ENCODE results near the gene RALGAPA1. TPM values are rescaled to one million over a fixed set of nuclear protein-coding genes. Genes with fewer than 3 reads are reported as not detected.

RALGAPA1 gene
- total and polyA plus RNA-seq, 5 experiments from 2014 or later: 15.3 to 74.2 (median 25.9) TPM

DNA sequence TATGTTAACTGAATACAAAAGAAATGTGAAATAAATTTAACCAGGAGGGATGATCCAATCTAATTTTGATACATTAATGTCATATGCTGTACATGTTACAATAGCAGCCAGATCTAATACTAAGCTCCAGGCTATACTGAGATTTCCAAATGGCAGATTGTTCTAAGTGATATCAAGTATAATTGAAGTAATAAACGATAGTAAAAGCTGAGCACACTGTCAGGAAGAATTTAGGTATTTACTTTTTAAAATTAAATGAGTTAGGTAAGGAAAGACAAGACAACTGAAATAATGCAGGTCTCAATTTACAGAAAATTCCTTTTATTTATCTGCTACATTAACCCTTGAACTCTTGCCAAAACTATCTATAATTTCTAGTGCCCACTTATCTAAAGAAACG is 235.2 kb downstream of the RALGAPA1 start:
- H3K4me3 Mint-ChIP-seq: no peak overlapping the region
- ATAC-seq (no peak), DNase-seq (no peak)
- no peak overlapping the region for H3K27ac Mint-ChIP-seq
- H3K27me3 Mint-ChIP-seq: no peaks in the 10 kb centered on the region
- POLR2A ChIA-PET: no interaction called here
- H3K9me3 Mint-ChIP-seq: no peaks in the 10 kb centered on the region
- peaks cover 4 to 54% (median 28%) of the 10 kb centered on the region in 3 donors for H3K36me3 Mint-ChIP-seq
- peaks cover 0 to 2% (median under 1%) of the 10 kb centered on the region in 4 donors for H3K4me1 Mint-ChIP-seq

DNA sequence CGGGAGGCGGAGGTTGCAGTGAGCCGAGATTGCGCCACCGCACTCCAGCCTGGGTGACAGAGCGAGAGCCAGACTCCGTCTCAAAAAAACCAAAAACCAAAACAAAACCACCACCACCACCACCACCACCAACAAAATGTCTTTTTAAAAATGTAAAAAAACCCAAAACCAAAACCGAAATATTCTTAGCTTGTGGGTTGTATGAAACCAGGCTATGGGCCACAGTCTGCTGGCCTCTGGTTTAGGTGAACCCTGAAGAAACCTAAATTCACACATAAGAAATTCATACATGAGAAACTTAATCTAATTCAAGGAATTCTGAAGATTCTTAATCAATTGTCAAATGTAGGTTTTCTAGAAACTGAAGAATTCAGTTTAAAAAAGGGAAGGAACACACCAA is 237.5 kb downstream of the RALGAPA1 start:
- ATAC-seq (no peak), DNase-seq (no peak)
- no peaks in the 10 kb centered on the region for H3K27me3 Mint-ChIP-seq
- H3K9me3 Mint-ChIP-seq: no peaks in the 10 kb centered on the region
- peaks cover 0 to 2% (median 0%) of the 10 kb centered on the region in 4 donors for H3K4me1 Mint-ChIP-seq
- no peak overlapping the region for H3K4me3 Mint-ChIP-seq
- no peak overlapping the region for H3K27ac Mint-ChIP-seq
- H3K36me3 Mint-ChIP-seq: peaks cover 8 to 62% (median 35%) of the 10 kb centered on the region in 3 donors
- POLR2A ChIA-PET: no interaction called here

DNA sequence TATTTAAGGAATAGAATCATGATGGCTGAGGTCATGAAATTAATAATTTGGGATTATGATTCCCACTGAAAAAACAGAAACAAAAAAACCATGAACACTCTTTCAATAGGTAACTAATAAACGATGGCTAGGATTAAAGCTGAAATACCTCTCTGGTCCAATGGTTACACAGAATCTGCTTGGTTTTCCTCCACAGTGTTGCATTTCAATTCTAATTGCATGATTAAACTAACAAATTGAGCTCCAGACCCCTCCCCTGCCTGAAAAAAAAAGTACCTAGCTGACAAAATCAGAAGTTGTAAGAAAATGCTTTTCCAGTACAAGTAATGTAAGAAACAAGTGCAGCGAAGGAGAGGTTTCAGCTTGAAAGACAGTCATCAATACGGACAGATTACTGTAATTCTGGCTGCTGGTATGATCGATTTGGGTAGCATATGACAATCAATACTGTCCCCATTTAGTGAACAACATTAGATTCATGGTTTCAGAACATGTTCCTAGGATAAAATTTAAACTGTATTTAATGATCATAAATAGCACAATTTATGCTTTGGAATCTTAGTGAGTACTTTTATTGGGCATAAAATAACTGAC is 243.1 kb downstream of the RALGAPA1 start:
- POLR2A ChIA-PET: no interaction called here
- H3K9me3 Mint-ChIP-seq: no peaks in the 10 kb centered on the region
- DNase-seq: no peak

DNA sequence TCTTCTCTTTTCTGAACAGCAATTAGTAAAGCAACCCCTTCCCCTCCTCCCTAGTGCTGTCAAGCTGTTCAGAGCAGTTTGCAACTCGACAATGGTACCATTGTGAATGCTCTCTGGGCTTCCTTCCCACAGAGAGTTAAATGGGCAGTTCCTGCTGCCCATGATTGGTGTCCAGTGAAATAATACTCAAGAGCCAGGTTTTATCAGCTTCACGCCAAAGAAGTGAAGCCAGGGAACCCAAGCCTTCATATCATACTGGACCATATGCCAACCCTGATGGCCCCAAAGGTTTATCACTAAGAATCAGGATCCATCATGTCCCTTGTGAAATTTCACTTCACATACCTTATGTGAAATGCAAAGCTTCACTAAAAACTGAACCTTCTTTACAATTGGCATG is 250.4 kb downstream of the RALGAPA1 start:
- no peaks in the 10 kb centered on the region for H3K27me3 Mint-ChIP-seq
- no peak for ATAC-seq
- DNase-seq: no peak
- no peak overlapping the region for H3K4me3 Mint-ChIP-seq
- POLR2A ChIA-PET: no interaction called here
- H3K9me3 Mint-ChIP-seq: no peaks in the 10 kb centered on the region
- no peak overlapping the region for H3K27ac Mint-ChIP-seq
- H3K4me1 Mint-ChIP-seq: no peaks in the 10 kb centered on the region
- H3K36me3 Mint-ChIP-seq: peaks cover 0 to 38% (median 18%) of the 10 kb centered on the region in 3 donors

More for the DNA sequence above, 243.1 kb downstream of the RALGAPA1 start:
- Mint-ChIP-seq H3K4me3 (no peak overlapping the region), H3K27ac (no peak overlapping the region), H3K4me1 (peaks cover 0 to 2% (median 0%) of the 10 kb centered on the region in 4 donors), H3K27me3 (no peaks in the 10 kb centered on the region), H3K36me3 (peaks cover 8 to 57% (median 33%) of the 10 kb centered on the region in 3 donors)
- ATAC-seq: no peak

DNA sequence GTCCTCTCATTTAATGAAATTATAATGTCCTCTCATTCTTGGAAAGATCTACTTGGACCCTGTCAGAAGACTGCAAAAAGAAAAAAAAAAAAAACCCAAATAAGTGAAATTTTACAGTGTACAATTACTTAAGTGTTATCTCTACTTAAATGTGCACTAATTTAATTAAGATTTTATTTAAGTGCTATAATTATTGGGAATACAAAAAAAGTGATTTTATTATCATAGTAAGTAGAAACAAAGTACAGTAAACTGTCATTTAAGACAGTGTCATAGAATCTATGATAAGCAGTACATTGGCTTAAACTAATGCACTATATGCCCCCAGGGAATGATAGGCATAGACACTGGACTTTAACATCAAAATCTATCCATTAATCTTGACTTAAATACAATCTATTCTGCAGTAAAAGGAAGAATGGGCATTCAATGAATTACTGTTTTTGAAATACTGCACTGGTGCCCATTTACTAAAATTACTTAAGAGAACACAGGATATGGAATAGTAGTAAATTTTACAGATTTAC is 251.8 kb downstream of the RALGAPA1 start:
- ATAC-seq (no peak), DNase-seq (no peak)
- Mint-ChIP-seq H3K27ac (no peak overlapping the region), H3K27me3 (no peaks in the 10 kb centered on the region), H3K36me3 (peaks cover 0 to 30% (median 11%) of the 10 kb centered on the region in 3 donors), H3K4me1 (no peaks in the 10 kb centered on the region), H3K9me3 (no peaks in the 10 kb centered on the region), H3K4me3 (no peak overlapping the region)
- POLR2A ChIA-PET: no interaction called here

DNA sequence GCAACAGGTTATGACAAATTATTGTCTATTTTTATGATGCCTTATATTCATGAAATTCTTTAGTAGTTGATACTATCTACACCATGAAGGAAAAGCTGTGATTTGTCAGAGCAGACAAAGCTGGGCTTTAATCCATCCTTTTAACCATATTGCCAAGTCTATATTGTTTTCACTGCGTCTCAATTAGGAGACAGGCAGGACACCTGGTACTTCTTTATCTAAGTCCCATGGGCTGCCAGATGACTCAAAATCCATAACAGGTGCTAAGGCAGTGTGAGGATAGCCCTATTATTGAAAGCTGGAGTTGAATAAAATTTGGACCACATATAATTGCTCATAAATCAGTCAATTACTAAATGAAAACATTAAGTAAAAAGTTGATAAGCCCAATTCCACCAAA is 252.5 kb downstream of the RALGAPA1 start:
- DNase-seq (no peak), ATAC-seq (no peak)
- peaks cover 0 to 26% (median 11%) of the 10 kb centered on the region in 3 donors for H3K36me3 Mint-ChIP-seq
- H3K27ac Mint-ChIP-seq: no peak overlapping the region
- no peaks in the 10 kb centered on the region for H3K9me3 Mint-ChIP-seq
- POLR2A ChIA-PET: no interaction called here
- H3K27me3 Mint-ChIP-seq: no peaks in the 10 kb centered on the region
- no peaks in the 10 kb centered on the region for H3K4me1 Mint-ChIP-seq
- H3K4me3 Mint-ChIP-seq: no peak overlapping the region

DNA sequence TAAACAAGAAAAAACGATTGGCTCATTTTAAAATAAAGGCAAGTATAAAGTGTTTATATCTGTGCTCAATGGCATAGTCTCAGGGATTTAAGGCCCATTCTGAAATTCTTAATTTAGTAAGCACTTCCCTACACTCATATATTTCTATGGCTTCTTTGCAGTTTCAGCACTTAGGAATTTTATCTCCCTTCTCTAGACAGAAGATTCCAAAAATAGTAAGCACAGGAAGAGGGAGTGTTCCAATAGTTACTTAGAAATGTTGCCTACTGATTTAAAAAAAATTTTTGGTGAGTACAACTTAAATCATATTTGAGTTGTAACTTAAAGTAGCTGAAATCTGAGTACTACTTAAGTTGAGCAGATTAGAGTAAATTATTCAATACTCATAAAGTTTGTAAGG is 255.3 kb downstream of the RALGAPA1 start:
- POLR2A ChIA-PET: interaction anchor here (0.6 kb wide), 1 partner anchor 1035 kb away, joined by 4 read pairs; no protein-coding TSS in a partner anchor
- Mint-ChIP-seq H3K36me3 (peaks cover 0 to 18% (median 17%) of the 10 kb centered on the region in 3 donors), H3K4me3 (no peak overlapping the region), H3K4me1 (no peaks in the 10 kb centered on the region), H3K27me3 (no peaks in the 10 kb centered on the region), H3K9me3 (no peaks in the 10 kb centered on the region), H3K27ac (no peak overlapping the region)
- no peak for ATAC-seq
- no peak for DNase-seq

DNA sequence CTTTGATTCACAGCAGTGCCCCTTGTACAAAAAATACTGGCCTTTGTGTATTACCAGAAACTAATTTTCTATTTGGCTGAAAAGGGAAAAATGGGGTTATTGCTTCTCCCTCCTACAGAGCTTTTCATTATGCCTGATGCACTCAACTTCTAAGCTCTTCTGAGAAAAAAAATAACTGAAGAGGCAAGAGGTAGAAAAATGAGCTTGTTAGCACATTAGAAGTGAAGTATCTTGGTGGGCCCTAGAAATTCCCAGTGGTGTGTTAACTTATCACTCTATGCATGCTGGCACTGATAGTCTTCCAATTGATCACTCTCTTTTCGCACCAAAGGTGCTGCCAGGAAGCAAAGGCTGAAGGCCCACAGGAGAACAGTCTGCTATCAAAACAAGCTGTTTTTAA is 258.0 kb downstream of the RALGAPA1 start:
- H3K36me3 Mint-ChIP-seq: peaks cover 5 to 23% (median 20%) of the 10 kb centered on the region in 3 donors
- no peaks in the 10 kb centered on the region for H3K9me3 Mint-ChIP-seq
- peaks cover 0 to 2% (median 0%) of the 10 kb centered on the region in 4 donors for H3K4me1 Mint-ChIP-seq
- no peak overlapping the region for H3K27ac Mint-ChIP-seq
- no peaks in the 10 kb centered on the region for H3K27me3 Mint-ChIP-seq
- POLR2A ChIA-PET: no interaction called here
- H3K4me3 Mint-ChIP-seq: no peak overlapping the region
- ATAC-seq (no peak), DNase-seq (no peak)

DNA sequence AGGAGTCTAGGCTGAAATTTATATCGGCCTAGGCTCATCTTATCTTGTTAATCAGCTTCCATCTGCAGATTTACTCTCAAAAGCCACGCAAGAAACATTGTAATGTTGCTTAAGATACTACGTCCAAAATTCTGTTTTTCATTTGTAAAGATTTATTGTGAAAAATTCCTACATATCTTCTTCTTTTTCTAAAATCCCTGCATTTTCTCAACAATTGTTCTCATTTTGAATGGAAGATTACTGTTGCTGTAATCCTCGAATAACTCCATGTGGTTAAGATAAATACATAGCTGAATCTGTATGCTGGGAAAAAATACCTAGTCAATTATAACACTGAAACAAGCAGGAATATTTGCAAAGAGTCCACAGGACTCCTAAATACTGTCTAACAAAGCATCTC is 259.5 kb downstream of the RALGAPA1 start:
- Mint-ChIP-seq H3K9me3 (no peaks in the 10 kb centered on the region), H3K27ac (no peak overlapping the region), H3K27me3 (no peaks in the 10 kb centered on the region), H3K36me3 (peaks cover 5 to 21% (median 19%) of the 10 kb centered on the region in 3 donors), H3K4me3 (no peak overlapping the region), H3K4me1 (peaks cover 0 to 2% (median 0%) of the 10 kb centered on the region in 4 donors)
- ATAC-seq (no peak), DNase-seq (no peak)
- POLR2A ChIA-PET: no interaction called here

DNA sequence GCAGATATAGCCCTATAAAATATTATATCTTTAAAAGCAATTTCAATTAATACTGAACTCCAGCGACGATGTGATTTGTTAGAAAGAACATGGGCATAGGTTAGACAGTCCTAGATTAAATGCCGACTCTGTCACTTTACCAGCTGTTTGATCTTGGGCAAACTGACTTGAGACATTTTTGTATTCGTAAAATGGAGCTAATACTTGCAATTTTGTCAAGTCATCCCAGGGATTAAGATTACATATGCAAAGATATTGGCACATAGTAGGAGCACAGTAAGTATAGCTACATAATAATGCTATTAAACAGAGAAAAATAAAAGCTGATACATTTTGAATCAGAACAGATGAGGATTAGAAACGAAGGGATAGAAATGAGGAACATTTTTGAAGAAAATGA is 266.1 kb downstream of the RALGAPA1 start:
- Mint-ChIP-seq H3K27me3 (peaks cover 0 to 3% (median 0%) of the 10 kb centered on the region in 5 donors), H3K4me3 (no peak overlapping the region)

DNA sequence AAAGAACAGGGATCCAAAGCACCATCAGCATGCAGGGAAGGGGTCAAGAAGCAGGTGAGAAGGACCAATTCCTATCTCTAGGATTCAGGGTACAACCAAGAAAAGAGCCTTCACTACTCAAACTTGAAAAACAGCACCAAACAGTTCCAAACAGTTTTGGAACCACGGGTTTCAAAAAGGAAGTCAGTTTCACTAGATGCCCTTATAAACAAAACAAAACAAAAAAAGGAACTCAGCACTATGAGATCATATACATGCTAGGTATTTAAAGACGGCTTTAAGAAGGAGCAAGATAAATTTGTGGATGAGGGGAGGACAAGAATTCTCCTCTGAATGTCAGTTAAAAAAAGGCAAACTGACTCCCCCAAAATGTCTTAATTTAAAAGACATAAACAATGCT is 269.1 kb downstream of the RALGAPA1 start:
- Mint-ChIP-seq H3K9me3 (no peaks in the 10 kb centered on the region), H3K4me1 (peaks cover 0 to 14% (median 5%) of the 10 kb centered on the region in 4 donors), H3K27ac (peak overlapping the region in 1 of 10 donors; percentile 27), H3K36me3 (peaks cover 14 to 44% (median 27%) of the 10 kb centered on the region in 3 donors), H3K27me3 (peaks cover 3 to 21% (median 15%) of the 10 kb centered on the region in 5 donors), H3K4me3 (no peak overlapping the region)
- POLR2A ChIA-PET: no interaction called here
- no peak for ATAC-seq
- DNase-seq: no peak

More for the DNA sequence above, 266.1 kb downstream of the RALGAPA1 start:
- peaks cover 12 to 40% (median 26%) of the 10 kb centered on the region in 3 donors for H3K36me3 Mint-ChIP-seq
- DNase-seq: no peak
- H3K4me1 Mint-ChIP-seq: peaks cover 0 to 6% (median 0%) of the 10 kb centered on the region in 4 donors
- POLR2A ChIA-PET: no interaction called here
- H3K27ac Mint-ChIP-seq: no peak overlapping the region
- H3K9me3 Mint-ChIP-seq: no peaks in the 10 kb centered on the region
- ATAC-seq: no peak

DNA sequence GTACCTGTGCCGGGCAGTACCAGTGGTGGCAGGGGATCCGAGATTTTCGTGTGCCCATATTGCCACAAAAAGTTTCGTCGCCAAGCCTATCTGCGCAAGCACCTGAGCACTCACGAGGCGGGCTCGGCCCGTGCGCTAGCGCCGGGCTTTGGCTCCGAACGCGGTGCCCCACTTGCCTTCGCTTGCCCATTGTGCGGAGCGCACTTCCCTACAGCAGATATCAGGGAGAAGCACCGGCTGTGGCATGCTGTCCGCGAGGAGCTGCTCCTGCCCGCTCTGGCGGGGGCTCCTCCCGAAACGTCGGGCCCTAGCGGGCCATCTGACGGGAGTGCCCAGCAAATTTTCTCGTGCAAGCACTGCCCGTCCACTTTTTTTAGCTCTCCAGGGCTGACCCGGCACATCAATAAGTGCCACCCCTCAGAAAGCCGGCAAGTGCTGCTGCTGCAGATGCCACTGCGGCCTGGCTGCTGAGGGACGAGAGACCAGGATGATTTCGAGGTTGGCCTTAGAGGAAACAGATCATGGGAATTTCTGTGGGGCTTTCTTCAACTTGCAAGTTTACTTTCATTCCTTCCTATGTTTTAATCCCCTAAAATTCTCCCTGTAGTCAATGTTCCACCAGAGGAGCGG is 273.5 kb downstream of the RALGAPA1 start:
- POLR2A ChIA-PET: no interaction called here
- peaks cover 16 to 42% (median 40%) of the 10 kb centered on the region in 5 donors for H3K27me3 Mint-ChIP-seq
- H3K27ac Mint-ChIP-seq: no peak overlapping the region
- no peak for ATAC-seq
- H3K4me3 Mint-ChIP-seq: peak overlapping the region in 9 of 10 donors; percentile 67 to 87 (median 82)
- H3K36me3 Mint-ChIP-seq: peaks cover 7 to 23% (median 17%) of the 10 kb centered on the region in 3 donors
- no peak for DNase-seq
- H3K4me1 Mint-ChIP-seq: peaks cover 5 to 19% (median 12%) of the 10 kb centered on the region in 4 donors
- no peaks in the 10 kb centered on the region for H3K9me3 Mint-ChIP-seq

DNA sequence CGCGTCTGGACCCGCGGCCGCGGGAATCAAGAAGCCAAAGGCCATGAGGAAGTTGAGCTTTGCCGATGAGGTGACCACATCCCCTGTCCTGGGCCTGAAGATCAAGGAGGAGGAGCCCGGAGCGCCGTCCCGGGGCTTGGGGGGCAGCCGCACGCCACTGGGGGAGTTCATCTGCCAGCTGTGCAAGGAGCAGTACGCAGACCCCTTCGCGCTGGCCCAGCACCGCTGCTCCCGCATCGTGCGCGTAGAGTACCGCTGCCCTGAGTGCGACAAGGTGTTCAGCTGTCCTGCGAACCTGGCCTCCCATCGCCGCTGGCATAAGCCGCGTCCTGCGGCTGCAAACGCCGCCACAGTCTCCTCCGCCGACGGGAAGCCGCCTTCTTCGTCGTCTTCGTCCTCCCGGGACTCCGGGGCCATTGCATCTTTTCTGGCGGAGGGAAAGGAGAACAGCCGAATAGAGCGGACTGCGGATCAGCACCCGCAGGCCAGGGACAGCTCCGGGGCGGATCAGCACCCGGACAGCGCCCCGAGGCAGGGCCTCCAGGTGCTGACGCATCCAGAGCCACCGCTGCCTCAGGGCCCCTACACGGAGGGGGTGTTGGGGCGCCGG is 274.1 kb downstream of the RALGAPA1 start:
- Mint-ChIP-seq H3K27ac (no peak overlapping the region), H3K9me3 (no peaks in the 10 kb centered on the region), H3K4me3 (peak overlapping the region; percentile 67 to 87 (median 82)), H3K4me1 (peaks cover 5 to 18% (median 11%) of the 10 kb centered on the region in 4 donors), H3K27me3 (peaks cover 19 to 49% (median 45%) of the 10 kb centered on the region in 5 donors), H3K36me3 (peaks cover 5 to 19% (median 12%) of the 10 kb centered on the region in 3 donors)
- ATAC-seq (peak; percentile 75 to 82), DNase-seq (peak; percentile 35 to 73 (median 64))
- POLR2A ChIA-PET: no interaction called here
